ENCODE measurements around the gene SCRG1.

SCRG1 gene

DNA sequence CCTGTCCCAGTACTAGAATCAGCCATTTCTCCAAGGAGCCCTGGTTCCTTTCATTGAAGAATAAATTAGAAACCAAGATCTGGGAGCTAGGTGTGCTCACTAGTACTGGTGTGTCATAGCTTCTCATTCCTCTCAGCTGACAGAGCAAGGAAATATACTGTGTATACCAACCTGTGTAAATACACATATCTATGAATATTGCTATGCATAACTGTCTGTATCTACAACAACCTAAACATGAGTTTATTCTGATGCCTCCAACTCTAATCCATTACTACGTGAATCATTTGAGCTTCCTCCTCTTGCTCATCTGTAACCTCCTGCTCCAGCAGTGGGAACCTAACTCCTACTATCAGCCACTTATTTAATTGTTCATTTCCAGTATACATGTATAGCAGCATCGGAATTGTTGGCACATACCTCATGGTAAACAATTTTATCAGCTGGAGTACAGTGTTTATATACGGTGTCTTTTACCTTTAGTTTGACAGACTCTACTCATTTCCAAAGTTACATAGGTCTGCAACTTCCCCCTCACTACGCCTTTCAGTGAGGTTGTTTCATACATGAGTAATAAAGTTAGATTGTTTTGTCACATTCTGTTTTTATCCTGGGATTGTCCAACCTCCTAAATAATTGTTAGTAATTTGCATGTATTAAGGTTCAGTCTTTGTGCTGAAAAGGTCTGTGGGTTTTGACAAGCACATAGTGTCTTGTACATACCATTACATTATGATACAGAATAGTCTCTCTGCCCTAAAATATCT, 7.1 kb upstream of the SCRG1 start:
- no peak overlapping the region for H3K27ac ChIP-seq
- H3K36me3 ChIP-seq (ENCODE audit: control insufficient read depth, insufficient read depth, low read length), result no peaks in the 10 kb centered on the region
- no peak for TF ChIP-seq CTCF (IDR thresholded peaks at IDR 0.05)
- no peak overlapping the region for H3K4me2 ChIP-seq (ENCODE audit: low read length)
- H2AFZ ChIP-seq, result no peak overlapping the region
- H3K79me2 ChIP-seq, result no peaks in the 10 kb centered on the region
- H3K27me3 ChIP-seq (ENCODE audit: control insufficient read depth, insufficient read depth, low read length), result no peaks in the 10 kb centered on the region
- no peaks in the 10 kb centered on the region for H3K4me1 ChIP-seq
- H3K9me3 ChIP-seq (ENCODE audit: control insufficient read depth, low read length), result no peaks in the 10 kb centered on the region
- H3K4me3 ChIP-seq (ENCODE audit: low read depth, low read length), result no peak overlapping the region
- H3K9ac ChIP-seq, result no peak overlapping the region

DNA sequence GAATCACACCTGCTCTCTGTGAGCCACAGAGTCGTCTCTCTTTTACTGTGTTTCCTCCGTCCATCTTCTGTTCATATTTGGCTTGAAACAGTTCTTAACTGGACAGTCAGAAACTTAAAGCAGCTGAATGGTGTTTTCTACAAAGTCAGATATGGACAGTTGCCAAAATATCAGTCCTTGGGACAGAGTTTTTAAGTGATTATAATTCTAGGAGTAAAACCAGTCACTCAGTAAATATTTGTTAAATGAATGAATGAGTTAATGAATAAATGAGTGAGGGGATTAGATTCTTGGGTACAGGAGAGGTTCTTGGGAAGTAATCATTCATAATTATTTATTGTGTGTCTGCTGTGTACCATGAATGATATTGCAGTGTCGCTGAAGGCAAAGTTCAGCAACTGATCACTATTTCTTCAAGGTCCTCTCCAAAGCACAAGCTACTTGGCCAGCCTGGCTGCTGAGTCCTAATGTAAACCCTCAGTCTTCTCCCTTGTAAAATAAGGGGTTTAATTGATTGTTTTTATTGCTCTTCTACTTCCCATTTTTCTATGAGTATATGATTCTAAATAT, 5.5 kb upstream of the SCRG1 start:
- H3K27ac ChIP-seq, result no peak overlapping the region
- no peaks in the 10 kb centered on the region for H3K4me1 ChIP-seq
- no peaks in the 10 kb centered on the region for H3K27me3 ChIP-seq (ENCODE audit: control insufficient read depth, insufficient read depth, low read length)
- H3K9me3 ChIP-seq (ENCODE audit: control insufficient read depth, low read length), result no peaks in the 10 kb centered on the region
- no peaks in the 10 kb centered on the region for H3K36me3 ChIP-seq (ENCODE audit: control insufficient read depth, insufficient read depth, low read length)
- no peak overlapping the region for H3K9ac ChIP-seq
- no peak for TF ChIP-seq CTCF (IDR thresholded peaks at IDR 0.05)
- no peak overlapping the region for H3K4me3 ChIP-seq (ENCODE audit: low read depth, low read length)
- H3K4me2 ChIP-seq (ENCODE audit: low read length), result no peak overlapping the region
- H2AFZ ChIP-seq, result no peak overlapping the region
- no peaks in the 10 kb centered on the region for H3K79me2 ChIP-seq

DNA sequence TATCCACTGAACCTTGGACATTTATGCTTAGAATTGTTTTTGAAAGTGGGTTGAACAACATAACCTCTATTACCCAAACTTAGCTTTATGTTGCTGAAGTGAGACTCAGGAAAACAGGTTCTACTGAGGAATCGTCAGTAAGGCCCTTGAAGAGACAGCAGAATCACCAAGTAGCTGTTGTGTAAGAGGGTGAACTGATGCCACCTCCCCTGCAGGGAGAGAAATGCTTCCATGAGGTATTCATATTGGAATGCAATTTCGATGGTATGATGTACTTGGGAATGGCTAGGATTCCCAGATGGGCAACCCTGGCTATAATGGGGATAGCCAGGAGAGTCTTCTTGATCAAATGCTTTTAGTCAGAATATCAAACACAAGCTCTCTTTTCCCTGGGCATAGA, 4.1 kb upstream of the SCRG1 start:
- Histone ChIP-seq H3K9ac (no peak overlapping the region), H3K4me1 (no peaks in the 10 kb centered on the region), H3K27me3 (ENCODE audit: control insufficient read depth, insufficient read depth, low read length) (no peaks in the 10 kb centered on the region), H3K9me3 (ENCODE audit: control insufficient read depth, low read length) (no peaks in the 10 kb centered on the region), H3K4me2 (ENCODE audit: low read length) (no peak overlapping the region), H3K36me3 (ENCODE audit: control insufficient read depth, insufficient read depth, low read length) (no peaks in the 10 kb centered on the region), H3K79me2 (no peaks in the 10 kb centered on the region), H2AFZ (no peak overlapping the region), H3K4me3 (ENCODE audit: low read depth, low read length) (no peak overlapping the region), H3K27ac (no peak overlapping the region)
- no peak for TF ChIP-seq CTCF (IDR thresholded peaks at IDR 0.05)

DNA sequence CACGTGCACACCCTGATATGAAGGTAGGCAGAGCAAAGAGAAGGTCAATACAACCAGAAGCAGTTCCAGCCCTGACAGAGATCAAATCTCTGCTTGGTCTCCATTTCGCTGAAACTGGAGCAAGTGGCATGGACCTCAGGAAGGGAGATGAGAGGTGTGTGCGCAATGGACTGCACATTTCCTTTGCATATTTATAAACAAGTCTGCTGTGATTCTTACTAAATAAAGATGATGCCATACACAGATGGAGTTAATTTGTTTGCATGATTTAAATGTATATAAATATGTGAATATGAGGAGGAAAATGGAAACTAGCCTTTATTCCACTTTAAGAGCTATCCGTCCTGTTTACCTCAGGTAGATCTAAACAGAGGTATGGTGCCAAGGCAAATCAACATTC, 2.1 kb upstream of the SCRG1 start:
- H3K9me3 ChIP-seq (ENCODE audit: control insufficient read depth, low read length), result no peaks in the 10 kb centered on the region
- no peak overlapping the region for H2AFZ ChIP-seq

More for the DNA sequence above, 2.1 kb upstream of the SCRG1 start:
- Histone ChIP-seq H3K27ac (no peak overlapping the region), H3K27me3 (ENCODE audit: control insufficient read depth, insufficient read depth, low read length) (no peaks in the 10 kb centered on the region), H3K4me2 (ENCODE audit: low read length) (no peak overlapping the region), H3K36me3 (ENCODE audit: control insufficient read depth, insufficient read depth, low read length) (no peaks in the 10 kb centered on the region), H3K79me2 (no peaks in the 10 kb centered on the region), H3K4me3 (ENCODE audit: low read depth, low read length) (no peak overlapping the region), H3K4me1 (no peaks in the 10 kb centered on the region), H3K9ac (no peak overlapping the region)
- no peak for TF ChIP-seq CTCF (IDR thresholded peaks at IDR 0.05)
